ENCODE results near the gene SSNA1. TPM values are rescaled to one million over a fixed set of nuclear protein-coding genes. Genes with fewer than 3 reads are reported as not detected.

The SSNA1 gene
- total and polyA plus RNA-seq, 2 donors (not counting 1 experiment from before 2014, with no cell fraction given) = 37.7 to 56.3 TPM

DNA sequence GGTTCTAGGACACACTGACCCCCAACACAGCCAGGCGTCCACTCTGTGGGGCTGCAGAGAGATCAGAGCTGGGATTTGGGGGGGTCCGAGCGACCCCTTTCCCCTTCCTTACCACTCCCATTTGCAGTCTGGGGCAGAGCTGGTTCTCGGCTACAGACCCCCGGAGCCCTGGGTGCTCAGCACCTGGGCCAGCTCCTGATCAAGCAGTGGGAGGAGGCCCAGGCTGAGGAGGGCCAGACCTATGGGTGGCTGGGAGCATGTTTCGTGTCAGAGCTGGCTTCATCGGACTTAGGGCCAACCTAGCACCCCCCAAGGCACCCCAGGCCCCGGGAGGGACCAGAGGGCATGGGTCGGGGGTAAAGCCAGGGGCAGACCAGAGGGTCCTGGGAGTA lies 42.0 kb upstream of the SSNA1 start:
- Histone ChIP-seq H2AFZ (ENCODE audit: low read length) (no peak overlapping the region), H4K20me1 (ENCODE audit: control insufficient read depth, extremely low read depth, insufficient read depth, low read length) (no peaks in the 10 kb centered on the region), H3K4me3 (replicated peaks in 1 of 4; ENCODE audit: control extremely low read depth in 1 of 4, insufficient read depth in 1 of 4, low read depth in 3 of 4, low read length in 4 of 4) (no peak overlapping the region), H3K36me3 (ENCODE audit: control insufficient read depth, insufficient read depth, low read length) (no peaks in the 10 kb centered on the region), H3K9me3 (ENCODE audit: control insufficient read depth, insufficient read depth, low read depth, low read length) (no peaks in the 10 kb centered on the region), H3K9ac (ENCODE audit: insufficient read depth, low read length) (no peak overlapping the region), H3K4me2 (ENCODE audit: extremely low read depth, insufficient read depth, low read length) (no peak overlapping the region), H3K79me2 (ENCODE audit: control insufficient read depth, insufficient read depth, low read length) (no peaks in the 10 kb centered on the region), H3K27ac (ENCODE audit: insufficient read depth, low read length) (no peak overlapping the region), H3K27me3 (ENCODE audit: control insufficient read depth, insufficient read depth, low read length) (peaks cover 1% of the 10 kb centered on the region), H3K4me1 (ENCODE audit: control insufficient read depth, extremely low read depth, insufficient read depth, low read length) (no peaks in the 10 kb centered on the region)
- no peak for DNase-seq (ENCODE audit: low read depth in 2 of 2)
- TF ChIP-seq, protein P1, sequence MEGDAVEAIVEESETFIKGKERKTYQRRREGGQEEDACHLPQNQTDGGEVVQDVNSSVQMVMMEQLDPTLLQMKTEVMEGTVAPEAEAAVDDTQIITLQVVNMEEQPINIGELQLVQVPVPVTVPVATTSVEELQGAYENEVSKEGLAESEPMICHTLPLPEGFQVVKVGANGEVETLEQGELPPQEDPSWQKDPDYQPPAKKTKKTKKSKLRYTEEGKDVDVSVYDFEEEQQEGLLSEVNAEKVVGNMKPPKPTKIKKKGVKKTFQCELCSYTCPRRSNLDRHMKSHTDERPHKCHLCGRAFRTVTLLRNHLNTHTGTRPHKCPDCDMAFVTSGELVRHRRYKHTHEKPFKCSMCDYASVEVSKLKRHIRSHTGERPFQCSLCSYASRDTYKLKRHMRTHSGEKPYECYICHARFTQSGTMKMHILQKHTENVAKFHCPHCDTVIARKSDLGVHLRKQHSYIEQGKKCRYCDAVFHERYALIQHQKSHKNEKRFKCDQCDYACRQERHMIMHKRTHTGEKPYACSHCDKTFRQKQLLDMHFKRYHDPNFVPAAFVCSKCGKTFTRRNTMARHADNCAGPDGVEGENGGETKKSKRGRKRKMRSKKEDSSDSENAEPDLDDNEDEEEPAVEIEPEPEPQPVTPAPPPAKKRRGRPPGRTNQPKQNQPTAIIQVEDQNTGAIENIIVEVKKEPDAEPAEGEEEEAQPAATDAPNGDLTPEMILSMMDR (conservative IDR thresholded peaks at IDR 0.05 in 1 of 2, IDR thresholded peaks at IDR 0.05 in 1 of 2; ENCODE audit: low read depth in 1 of 2, low read length in 2 of 2) = no peak
- no peak for TF ChIP-seq EZH2 (IDR thresholded peaks at IDR 0.05; ENCODE audit: low read length, missing control alignments)

DNA sequence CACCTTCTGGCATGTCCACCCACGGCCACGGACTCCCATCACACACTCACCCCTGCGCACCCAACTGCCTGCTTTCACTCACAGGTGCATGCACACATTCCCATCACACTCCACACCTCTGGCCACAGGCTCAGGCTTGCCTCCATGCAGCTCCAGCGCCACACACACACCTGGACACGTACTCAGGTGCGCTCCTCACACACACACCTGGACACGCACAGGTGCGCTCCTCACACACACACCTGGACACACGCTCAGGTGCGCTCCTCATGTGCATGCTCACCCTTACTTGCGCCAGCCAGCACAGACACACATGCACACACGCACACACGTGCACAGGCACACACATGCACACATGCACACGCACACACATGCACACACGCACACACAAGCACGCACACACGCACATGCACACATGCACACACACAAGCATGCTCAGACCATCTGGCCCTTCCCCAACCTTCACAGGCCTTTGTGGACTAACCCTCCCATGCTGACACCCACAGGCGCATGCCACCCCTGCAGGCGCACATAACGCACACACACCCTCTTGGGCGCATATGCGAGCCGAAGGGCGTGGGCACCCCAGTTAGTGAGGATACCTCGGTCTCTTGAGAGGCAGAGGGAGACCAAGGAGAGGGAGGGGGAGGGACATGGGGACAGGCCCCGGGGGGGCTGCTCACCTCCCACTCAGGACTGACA lies 41.2 kb upstream of the SSNA1 start:
- H3K4me1 ChIP-seq (ENCODE audit: control insufficient read depth, extremely low read depth, insufficient read depth, low read length) = no peaks in the 10 kb centered on the region
- no peaks in the 10 kb centered on the region for H3K79me2 ChIP-seq (ENCODE audit: control insufficient read depth, insufficient read depth, low read length)
- H2AFZ ChIP-seq (ENCODE audit: low read length) = no peak overlapping the region
- no peaks in the 10 kb centered on the region for H4K20me1 ChIP-seq (ENCODE audit: control insufficient read depth, extremely low read depth, insufficient read depth, low read length)
- no peaks in the 10 kb centered on the region for H3K9me3 ChIP-seq (ENCODE audit: control insufficient read depth, insufficient read depth, low read depth, low read length)
- no peak for TF ChIP-seq EZH2 (IDR thresholded peaks at IDR 0.05; ENCODE audit: low read length, missing control alignments)
- TF ChIP-seq, protein P1 (conservative IDR thresholded peaks at IDR 0.05 in 1 of 2, IDR thresholded peaks at IDR 0.05 in 1 of 2; ENCODE audit: low read depth in 1 of 2, low read length in 2 of 2) = no peak
- H3K4me3 ChIP-seq (replicated peaks in 1 of 4; ENCODE audit: control extremely low read depth in 1 of 4, insufficient read depth in 1 of 4, low read depth in 3 of 4, low read length in 4 of 4) = no peak overlapping the region
- no peak overlapping the region for H3K27ac ChIP-seq (ENCODE audit: insufficient read depth, low read length)
- H3K36me3 ChIP-seq (ENCODE audit: control insufficient read depth, insufficient read depth, low read length) = no peaks in the 10 kb centered on the region
- no peaks in the 10 kb centered on the region for H3K27me3 ChIP-seq (ENCODE audit: control insufficient read depth, insufficient read depth, low read length)
- no peak for DNase-seq (ENCODE audit: low read depth in 2 of 2)
- no peak overlapping the region for H3K4me2 ChIP-seq (ENCODE audit: extremely low read depth, insufficient read depth, low read length)
- no peak overlapping the region for H3K9ac ChIP-seq (ENCODE audit: insufficient read depth, low read length)

DNA sequence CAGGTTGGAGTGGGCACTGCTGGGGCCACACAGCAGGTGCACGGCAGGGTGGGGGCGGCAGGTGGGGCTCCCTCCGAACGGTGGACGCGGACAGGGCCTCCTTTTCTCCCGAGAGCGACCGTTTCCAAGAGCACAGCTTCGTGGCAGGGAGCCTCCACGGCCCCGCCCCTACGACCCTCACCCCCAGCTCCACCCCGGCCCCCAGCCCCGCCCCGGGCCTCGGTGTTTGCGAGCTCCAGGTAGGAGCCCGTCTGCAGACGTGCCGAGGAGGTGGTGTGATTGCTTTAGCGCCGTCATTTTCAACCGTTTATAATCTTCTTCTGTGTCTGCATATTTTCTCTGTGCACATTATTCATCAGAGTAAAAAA lies 40.7 kb upstream of the SSNA1 start:
- H4K20me1 ChIP-seq (ENCODE audit: control insufficient read depth, extremely low read depth, insufficient read depth, low read length) = no peaks in the 10 kb centered on the region
- H3K27ac ChIP-seq (ENCODE audit: insufficient read depth, low read length) = no peak overlapping the region
- H3K4me3 ChIP-seq (replicated peaks in 1 of 4; ENCODE audit: control extremely low read depth in 1 of 4, insufficient read depth in 1 of 4, low read depth in 3 of 4, low read length in 4 of 4) = no peak overlapping the region
- no peak for DNase-seq (ENCODE audit: low read depth in 2 of 2)
- no peaks in the 10 kb centered on the region for H3K27me3 ChIP-seq (ENCODE audit: control insufficient read depth, insufficient read depth, low read length)
- no peaks in the 10 kb centered on the region for H3K79me2 ChIP-seq (ENCODE audit: control insufficient read depth, insufficient read depth, low read length)
- no peak overlapping the region for H3K9ac ChIP-seq (ENCODE audit: insufficient read depth, low read length)
- H3K36me3 ChIP-seq (ENCODE audit: control insufficient read depth, insufficient read depth, low read length) = no peaks in the 10 kb centered on the region
- no peak overlapping the region for H2AFZ ChIP-seq (ENCODE audit: low read length)
- no peak for TF ChIP-seq EZH2 (IDR thresholded peaks at IDR 0.05; ENCODE audit: low read length, missing control alignments)
- TF ChIP-seq, protein P1 (conservative IDR thresholded peaks at IDR 0.05 in 1 of 2, IDR thresholded peaks at IDR 0.05 in 1 of 2; ENCODE audit: low read depth in 1 of 2, low read length in 2 of 2) = no peak
- H3K4me2 ChIP-seq (ENCODE audit: extremely low read depth, insufficient read depth, low read length) = no peak overlapping the region
- H3K9me3 ChIP-seq (ENCODE audit: control insufficient read depth, insufficient read depth, low read depth, low read length) = no peaks in the 10 kb centered on the region
- H3K4me1 ChIP-seq (ENCODE audit: control insufficient read depth, extremely low read depth, insufficient read depth, low read length) = no peaks in the 10 kb centered on the region

Data from fibroblast of lung (primary cell).